Fibroblast of mammary gland (primary cell): ENCODE measurements around the gene RFT1.

Experiments
- DNase-seq: peaks from one replicate; pipeline ENCODE4 v3.0.0-alpha.2; 2010; ENCODE audit warnings: low read depth
- H3K4me3 ChIP-seq: 2 replicates; pipeline ENCODE4 v1.5.1; 2011; ENCODE audit warnings: low read depth, mild to moderate bottlenecking, low read length, moderate library complexity; ENCODE audit not compliant: control insufficient read depth
- TF ChIP-seq, protein P1 (sequence below): conservative IDR thresholded peaks from 2 replicates; pipeline ENCODE4 v1.5.1; 2011; ENCODE audit warnings: low read depth, low read length, inconsistent platforms; ENCODE audit not compliant: control insufficient read depth, insufficient read depth

RFT1 gene

DNA sequence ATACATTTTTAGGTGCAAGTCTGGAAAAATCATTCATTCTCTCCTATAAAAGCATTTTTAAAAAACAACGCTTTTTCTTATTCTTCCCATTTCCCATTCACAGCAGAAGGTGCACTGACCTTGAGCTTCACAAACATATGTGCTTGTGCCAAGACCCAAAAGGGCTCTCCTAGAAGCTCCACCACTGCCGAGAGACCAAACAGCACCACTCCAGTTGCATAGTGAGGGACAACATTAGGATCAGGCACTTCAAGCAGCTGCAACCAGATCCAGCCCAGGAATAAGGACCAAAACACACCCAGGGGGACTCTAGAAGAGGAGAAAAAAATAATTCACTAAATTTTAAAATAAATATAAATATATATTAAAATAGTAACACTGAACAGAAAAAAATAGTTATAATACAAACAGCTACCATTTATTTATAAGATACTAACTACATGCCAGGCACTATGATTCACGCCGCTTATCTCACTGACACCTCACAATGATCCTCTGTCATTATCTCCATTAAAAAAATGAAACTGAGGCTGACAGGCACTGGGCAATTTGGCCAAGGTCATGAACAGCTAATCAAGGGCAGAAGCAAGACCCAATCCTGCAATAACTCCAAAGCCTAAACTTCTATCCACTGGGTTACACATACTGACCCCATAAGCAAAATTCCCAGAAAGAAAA, 7.8 kb downstream of the RFT1 start:
- DNase-seq, result no peak
- TF ChIP-seq, protein P1, sequence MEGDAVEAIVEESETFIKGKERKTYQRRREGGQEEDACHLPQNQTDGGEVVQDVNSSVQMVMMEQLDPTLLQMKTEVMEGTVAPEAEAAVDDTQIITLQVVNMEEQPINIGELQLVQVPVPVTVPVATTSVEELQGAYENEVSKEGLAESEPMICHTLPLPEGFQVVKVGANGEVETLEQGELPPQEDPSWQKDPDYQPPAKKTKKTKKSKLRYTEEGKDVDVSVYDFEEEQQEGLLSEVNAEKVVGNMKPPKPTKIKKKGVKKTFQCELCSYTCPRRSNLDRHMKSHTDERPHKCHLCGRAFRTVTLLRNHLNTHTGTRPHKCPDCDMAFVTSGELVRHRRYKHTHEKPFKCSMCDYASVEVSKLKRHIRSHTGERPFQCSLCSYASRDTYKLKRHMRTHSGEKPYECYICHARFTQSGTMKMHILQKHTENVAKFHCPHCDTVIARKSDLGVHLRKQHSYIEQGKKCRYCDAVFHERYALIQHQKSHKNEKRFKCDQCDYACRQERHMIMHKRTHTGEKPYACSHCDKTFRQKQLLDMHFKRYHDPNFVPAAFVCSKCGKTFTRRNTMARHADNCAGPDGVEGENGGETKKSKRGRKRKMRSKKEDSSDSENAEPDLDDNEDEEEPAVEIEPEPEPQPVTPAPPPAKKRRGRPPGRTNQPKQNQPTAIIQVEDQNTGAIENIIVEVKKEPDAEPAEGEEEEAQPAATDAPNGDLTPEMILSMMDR, result no peak
- no peak overlapping the region for H3K4me3 ChIP-seq

DNA sequence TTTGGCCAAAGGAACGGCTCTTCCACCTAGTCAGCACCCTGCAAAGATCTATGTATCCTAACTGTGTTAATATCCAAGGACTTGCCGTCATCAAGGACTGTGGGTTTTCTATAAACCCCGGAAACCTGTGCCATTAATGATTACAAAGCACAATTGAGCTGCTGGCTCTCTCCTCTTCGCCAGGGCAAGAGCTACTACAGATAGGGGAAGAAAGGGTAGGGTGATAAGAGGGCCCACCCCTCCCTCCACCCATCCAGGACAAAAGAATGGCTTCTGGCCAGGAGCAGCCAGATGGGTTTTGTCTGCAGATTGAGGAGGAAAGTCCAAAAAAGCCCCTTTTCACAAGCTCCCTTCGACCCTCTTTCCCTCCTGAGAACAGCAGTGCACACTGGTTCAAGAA, 9.9 kb downstream of the RFT1 start:
- no peak for DNase-seq
- H3K4me3 ChIP-seq, result no peak overlapping the region
- TF ChIP-seq, protein P1, result no peak

DNA sequence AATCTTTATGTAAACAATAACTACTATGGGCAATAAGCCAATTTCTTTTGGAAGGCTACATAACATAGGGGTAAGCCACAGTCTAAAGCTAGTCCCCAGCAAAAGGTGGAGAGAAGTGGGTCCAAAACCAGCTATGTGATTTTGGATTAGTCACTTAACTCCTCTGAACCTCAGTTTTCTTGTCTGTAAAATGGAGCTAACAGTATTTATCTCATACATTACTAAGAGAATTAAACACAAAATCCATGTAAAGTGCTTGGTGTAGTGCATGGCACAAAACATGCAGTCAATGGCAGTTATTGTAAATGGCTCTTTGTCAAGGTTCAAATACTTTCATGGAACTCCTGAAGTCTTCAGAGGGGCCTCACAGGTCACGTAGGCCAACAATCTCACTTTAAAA, 13.3 kb downstream of the RFT1 start:
- TF ChIP-seq, protein P1, result no peak
- DNase-seq, result no peak
- no peak overlapping the region for H3K4me3 ChIP-seq

DNA sequence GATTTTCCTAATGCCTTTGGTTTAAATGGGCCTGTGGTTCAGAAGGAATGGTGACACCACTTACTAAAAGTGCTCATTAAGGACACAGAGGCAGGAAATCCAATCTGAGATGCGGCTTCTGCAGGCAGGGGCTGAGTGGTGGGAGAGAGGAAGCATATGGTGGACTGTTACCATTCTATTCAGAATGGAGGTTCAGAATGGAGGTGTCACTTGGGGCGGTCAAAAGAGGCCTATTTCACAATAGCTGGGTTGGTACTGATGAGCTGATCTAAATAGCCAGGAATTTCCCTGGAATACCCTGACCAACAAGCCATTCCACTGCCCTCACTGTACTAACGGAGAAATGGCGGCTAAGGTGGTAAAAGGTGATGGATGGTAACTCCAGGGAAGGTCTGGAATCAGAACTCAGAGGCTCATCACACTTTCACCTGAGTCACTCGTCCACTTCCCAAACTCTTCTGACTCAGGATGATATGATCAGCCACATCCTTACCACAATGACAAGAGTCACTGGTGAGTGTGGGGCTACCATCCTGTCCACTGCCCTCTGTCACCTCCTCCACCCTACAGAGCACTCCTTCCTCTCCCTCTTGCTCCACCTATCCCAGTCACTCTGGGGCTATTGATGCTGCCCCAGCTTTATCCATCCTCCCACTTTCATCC, 15.7 kb downstream of the RFT1 start:
- TF ChIP-seq, protein P1, result no peak
- DNase-seq, result peak; percentile 65
- no peak overlapping the region for H3K4me3 ChIP-seq

DNA sequence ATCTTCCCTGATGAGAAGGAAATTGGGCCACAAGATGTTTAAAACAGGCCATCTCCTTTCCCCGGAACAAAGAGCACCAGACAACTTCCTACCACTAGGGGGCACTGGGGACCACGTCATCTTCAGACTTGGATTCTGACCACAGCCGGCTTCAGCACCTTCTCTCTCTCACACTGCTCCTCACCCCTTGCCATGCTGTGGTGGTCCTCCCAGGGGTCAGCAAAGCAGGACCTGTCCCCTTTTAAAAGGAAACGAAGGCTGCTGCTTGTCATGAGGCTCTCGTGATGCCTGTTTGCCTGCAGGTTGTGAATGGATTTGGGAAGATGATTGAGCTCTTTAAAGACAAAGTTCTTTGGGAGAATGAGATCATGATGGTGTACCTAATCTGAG, 16.2 kb downstream of the RFT1 start:
- H3K4me3 ChIP-seq, result no peak overlapping the region
- TF ChIP-seq, protein P1, result peak; percentile 97
- peak; percentile 79 for DNase-seq

DNA sequence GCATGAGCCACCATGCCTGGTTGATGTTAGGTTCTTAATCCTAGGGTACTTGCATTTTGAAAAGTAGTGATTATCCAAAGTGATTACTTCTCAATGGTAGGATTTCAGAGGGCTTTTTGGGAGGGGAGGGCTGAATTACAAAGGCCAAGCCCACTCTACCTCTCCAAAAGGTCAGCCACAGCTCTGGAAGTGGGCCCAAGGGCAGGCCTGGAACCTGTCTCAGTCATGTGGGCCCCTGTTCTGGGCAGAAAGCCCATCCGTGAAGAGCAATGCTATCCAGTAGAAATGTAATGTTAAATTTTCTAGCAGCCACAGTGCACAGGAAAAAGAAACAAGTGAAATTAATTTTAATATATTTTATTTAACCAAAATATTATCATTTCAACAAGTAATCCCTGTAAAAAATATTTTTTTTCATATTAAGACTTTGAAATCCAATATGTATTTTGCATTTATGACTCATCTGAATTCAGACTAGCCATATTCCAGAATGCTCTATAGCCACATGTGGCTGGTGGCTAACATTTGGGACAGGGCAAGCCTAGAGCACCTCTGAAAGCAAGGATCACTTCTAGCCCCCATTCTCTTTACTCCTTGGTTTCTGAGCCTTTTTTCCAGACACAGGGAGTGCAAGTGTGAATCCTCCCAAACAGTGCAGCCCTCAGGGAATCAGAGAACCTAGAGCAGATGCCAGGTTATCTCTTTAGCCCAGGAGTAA, 16.8 kb downstream of the RFT1 start:
- no peak overlapping the region for H3K4me3 ChIP-seq
- no peak for DNase-seq
- TF ChIP-seq, protein P1, result no peak
